SJCRH30 (cell line): ENCODE measurements around the gene MCOLN2. TPM values are rescaled to one million over a fixed set of nuclear protein-coding genes. Genes with fewer than 3 reads are reported as not detected.

Experiments used
- DNase-seq, 2 experiments: peaks; one replicate each; pipeline ENCODE4 v3.0.0-alpha.2; 2015 to 2020
- H3K27ac ChIP-seq: fragments of 250-450 bp; sonication (Bioruptor Pico); 2 replicates; pipeline ENCODE4 v1.5.1; 2020; ENCODE audit warnings: mild to moderate bottlenecking, moderate library complexity
- H3K27me3 ChIP-seq: fragments of 250-450 bp; sonication (Bioruptor Pico); 2 replicates; pipeline ENCODE4 v1.5.1; 2020; ENCODE audit warnings: mild to moderate bottlenecking, moderate library complexity
- H3K36me3 ChIP-seq: fragments of 250-450 bp; sonication (Bioruptor Pico); 2 replicates; pipeline ENCODE4 v1.5.1; 2020; ENCODE audit warnings: mild to moderate bottlenecking, moderate library complexity
- H3K4me1 ChIP-seq: fragments of 250-450 bp; sonication (Bioruptor Pico); 2 replicates; pipeline ENCODE4 v1.5.1; 2020; ENCODE audit warnings: mild to moderate bottlenecking, moderate library complexity
- H3K4me3 ChIP-seq: fragments of 250-450 bp; sonication (Bioruptor Pico); 2 replicates; pipeline ENCODE4 v1.5.1; 2020; ENCODE audit warnings: mild to moderate bottlenecking, moderate library complexity
- H3K9me3 ChIP-seq: fragments of 250-450 bp; sonication (Bioruptor Pico); replicated peaks from 2 replicates; pipeline ENCODE4 v1.5.1; 2020; ENCODE audit warnings: mild to moderate bottlenecking, moderate library complexity
- total RNA-seq: library from RNA; depleted of rRNA; stranded (reverse); fragments of >200 nt; shearing (Covaris generic); gene quantifications from 2 replicates; pipeline ENCODE4 v1.2.3, GENCODE V29; 2014

MCOLN2 gene
- total RNA-seq, 1 experiment from 2014 or later = 1.6 TPM

DNA sequence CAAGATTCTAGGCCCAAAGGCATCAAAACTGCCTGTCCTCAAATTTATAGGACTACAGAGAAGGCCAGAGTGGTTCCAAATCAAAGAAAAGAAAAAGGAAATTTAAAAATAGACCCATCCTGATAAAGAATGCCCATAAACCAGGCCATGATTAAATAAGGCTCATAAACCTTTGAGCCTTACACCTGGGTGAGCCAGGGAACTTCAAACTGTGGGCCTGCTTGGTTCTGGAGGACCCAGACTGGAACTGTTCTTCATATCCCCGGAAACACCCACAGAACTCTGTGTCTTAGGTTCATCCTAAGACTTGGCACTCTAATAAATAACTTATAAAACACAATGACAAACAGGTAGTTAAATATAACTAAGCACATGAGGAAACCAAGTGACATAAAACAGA lies 28.8 kb downstream of the MCOLN2 start:
- no peak overlapping the region for H3K27ac ChIP-seq
- H3K4me3 ChIP-seq = no peak overlapping the region
- DNase-seq = no peak
- no peaks in the 10 kb centered on the region for H3K27me3 ChIP-seq
- no peaks in the 10 kb centered on the region for H3K9me3 ChIP-seq
- no peaks in the 10 kb centered on the region for H3K36me3 ChIP-seq
- no peaks in the 10 kb centered on the region for H3K4me1 ChIP-seq

DNA sequence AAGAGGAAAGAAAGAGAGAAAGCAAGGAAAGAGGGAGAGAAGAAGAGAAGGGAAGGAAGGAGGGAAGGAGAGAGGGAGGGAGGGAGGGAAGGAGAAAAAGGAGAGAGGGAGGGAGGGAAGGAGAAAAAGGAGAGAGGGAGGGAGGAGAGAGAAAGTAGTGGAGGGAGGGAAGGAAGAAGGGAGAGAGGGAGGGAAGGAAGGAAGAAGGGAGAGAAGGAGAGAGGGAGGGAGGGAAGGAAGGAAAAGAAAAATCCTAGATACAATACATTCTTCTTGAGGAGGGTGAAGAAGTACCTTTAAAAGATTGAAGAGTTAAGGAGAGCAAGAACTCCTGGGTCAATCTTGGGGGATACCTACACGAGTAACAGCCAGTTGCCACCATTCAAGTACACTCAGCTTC lies 29.2 kb downstream of the MCOLN2 start:
- no peaks in the 10 kb centered on the region for H3K4me1 ChIP-seq
- H3K27ac ChIP-seq = no peak overlapping the region
- no peak overlapping the region for H3K4me3 ChIP-seq
- no peak for DNase-seq
- H3K27me3 ChIP-seq = no peaks in the 10 kb centered on the region
- H3K36me3 ChIP-seq = no peaks in the 10 kb centered on the region
- H3K9me3 ChIP-seq = no peaks in the 10 kb centered on the region

DNA sequence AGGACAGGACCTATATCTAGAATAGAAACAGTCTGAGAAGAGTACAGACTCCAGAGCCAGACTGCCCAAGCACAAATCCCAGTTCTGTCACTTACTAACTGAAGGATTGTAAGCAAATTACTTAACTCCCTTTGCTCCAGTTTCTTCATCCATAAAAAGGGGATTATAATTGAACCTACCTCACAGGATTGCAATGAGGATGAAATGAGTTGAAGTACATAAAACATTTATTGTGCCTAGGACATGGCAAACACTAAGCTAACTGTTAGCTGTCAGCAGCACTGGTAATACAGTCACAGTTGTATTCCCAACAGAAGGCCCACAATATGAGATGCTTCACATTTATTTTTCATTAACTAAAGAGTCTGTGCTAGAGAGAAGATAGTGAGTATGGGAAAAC lies 33.9 kb downstream of the MCOLN2 start:
- Histone ChIP-seq H3K4me1 (no peaks in the 10 kb centered on the region), H3K27me3 (0 out of 2 replicates have a peak, but pooled peaks cover 2% of the 10 kb centered on the region), H3K4me3 (no peak overlapping the region), H3K36me3 (no peaks in the 10 kb centered on the region), H3K9me3 (no peaks in the 10 kb centered on the region), H3K27ac (no peak overlapping the region)
- DNase-seq = no peak

DNA sequence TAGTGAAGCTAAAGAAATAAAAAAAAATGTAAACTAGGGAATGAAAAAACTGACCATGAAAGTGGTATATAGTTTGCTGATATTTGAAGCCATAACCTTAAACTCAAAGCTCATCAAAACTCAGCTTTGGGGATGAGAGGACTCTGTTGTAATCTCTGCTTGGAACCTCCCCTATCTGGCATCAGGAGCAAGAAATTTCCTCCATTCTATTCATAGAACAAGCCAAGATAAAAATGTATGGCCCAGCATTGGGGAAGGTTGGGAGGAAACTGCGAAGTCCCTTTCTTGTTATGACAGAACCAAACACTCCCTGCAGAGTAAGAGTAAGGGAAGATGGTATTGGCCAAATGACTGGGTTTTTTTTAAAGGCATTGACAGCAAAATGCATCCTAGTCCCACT lies 35.6 kb downstream of the MCOLN2 start:
- Histone ChIP-seq H3K36me3 (no peaks in the 10 kb centered on the region), H3K27me3 (0 out of 2 replicates have a peak, but pooled peaks cover 2% of the 10 kb centered on the region), H3K9me3 (no peaks in the 10 kb centered on the region), H3K4me3 (no peak overlapping the region), H3K4me1 (no peaks in the 10 kb centered on the region), H3K27ac (no peak overlapping the region)
- DNase-seq = no peak

DNA sequence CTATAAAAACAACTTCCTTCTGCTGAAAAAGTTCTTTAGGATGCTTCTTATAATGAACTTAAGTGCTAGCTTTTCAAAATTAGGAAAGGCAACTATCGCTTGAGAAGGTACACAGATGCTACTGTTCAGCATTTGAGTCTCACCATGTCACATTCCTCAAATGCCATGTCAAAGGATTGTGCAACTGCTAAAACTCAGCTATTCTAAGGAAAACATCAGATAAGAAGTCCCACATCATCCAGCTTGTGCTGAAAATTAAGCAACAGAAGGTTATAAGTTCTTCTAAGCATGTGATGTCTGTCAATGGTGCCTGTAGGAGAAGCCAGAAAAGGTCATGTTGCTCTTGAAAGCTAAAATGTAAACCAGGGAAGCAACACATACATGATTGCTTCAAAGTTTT lies 36.5 kb downstream of the MCOLN2 start:
- DNase-seq = no peak
- Histone ChIP-seq H3K36me3 (no peaks in the 10 kb centered on the region), H3K9me3 (no peaks in the 10 kb centered on the region), H3K27me3 (0 out of 2 replicates have a peak, but pooled peaks cover 2% of the 10 kb centered on the region), H3K4me3 (no peak overlapping the region), H3K4me1 (no peaks in the 10 kb centered on the region), H3K27ac (no peak overlapping the region)

DNA sequence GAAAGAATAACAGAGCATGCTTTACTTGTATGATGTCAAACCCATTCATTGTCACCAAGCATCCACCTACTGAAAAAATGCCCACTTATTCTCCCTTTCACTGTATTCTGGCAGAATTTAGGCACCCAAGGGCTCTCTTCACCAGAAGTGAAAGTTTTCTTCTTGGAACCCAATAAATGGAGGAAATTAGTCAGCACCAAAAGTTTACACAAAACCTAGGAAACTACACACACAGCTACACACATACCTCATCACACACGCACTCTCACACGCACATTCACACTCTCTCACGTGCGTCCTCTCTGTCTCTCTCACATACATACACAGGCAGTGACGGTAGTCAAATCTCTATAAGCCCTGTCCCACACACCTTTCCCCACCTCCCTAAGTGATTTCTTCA lies 37.6 kb downstream of the MCOLN2 start:
- 0 out of 2 replicates have a peak, but pooled peaks cover 2% of the 10 kb centered on the region for H3K27me3 ChIP-seq
- H3K36me3 ChIP-seq = no peaks in the 10 kb centered on the region
- DNase-seq = no peak
- H3K27ac ChIP-seq = no peak overlapping the region
- no peaks in the 10 kb centered on the region for H3K9me3 ChIP-seq
- no peak overlapping the region for H3K4me3 ChIP-seq
- H3K4me1 ChIP-seq = no peaks in the 10 kb centered on the region

DNA sequence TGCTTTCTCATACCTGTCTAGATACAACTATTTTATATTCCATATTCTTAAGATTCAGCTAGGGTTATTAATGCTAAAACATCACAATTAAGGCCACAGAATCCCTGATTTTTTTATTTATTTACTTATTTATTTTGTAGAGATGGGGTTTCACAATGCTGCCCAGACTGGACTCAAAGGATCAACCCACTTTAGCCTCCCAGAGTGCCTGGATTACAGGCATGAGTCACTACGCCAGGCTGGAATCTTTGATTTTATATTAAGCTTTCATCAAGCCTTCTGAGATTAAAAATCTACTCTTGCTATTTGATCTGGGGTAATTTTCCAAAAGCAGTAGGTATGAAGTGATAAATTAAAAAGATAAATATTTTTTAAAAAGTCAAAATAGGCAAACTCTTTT lies 38.9 kb downstream of the MCOLN2 start:
- Histone ChIP-seq H3K9me3 (no peaks in the 10 kb centered on the region), H3K27me3 (0 out of 2 replicates have a peak, but pooled peaks cover 2% of the 10 kb centered on the region), H3K4me1 (no peaks in the 10 kb centered on the region), H3K36me3 (no peaks in the 10 kb centered on the region), H3K27ac (no peak overlapping the region), H3K4me3 (no peak overlapping the region)
- DNase-seq = no peak

DNA sequence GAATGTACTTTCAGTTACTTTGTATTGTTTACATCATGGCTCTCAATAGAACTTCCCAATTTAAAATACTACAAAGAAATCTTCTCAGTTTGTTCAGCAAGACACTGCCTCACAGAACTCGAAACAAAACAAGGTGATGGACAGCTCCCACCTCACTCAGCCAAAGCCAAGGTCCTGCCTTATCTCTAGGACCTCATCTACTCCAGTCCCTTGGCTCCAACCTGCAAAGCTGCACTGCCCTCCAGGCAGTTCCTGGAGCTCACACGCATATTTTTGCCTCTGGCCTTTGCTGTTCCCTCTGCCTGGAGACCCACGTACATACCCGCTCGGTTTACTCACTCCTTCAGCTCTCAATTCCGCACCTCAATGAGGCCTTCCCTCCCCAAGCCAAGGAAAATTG lies 40.3 kb downstream of the MCOLN2 start:
- no peak overlapping the region for H3K4me3 ChIP-seq
- DNase-seq = no peak
- H3K27me3 ChIP-seq = 0 out of 2 replicates have a peak, but pooled peaks cover 2% of the 10 kb centered on the region
- no peaks in the 10 kb centered on the region for H3K36me3 ChIP-seq
- H3K4me1 ChIP-seq = no peaks in the 10 kb centered on the region
- no peaks in the 10 kb centered on the region for H3K9me3 ChIP-seq
- H3K27ac ChIP-seq = no peak overlapping the region

DNA sequence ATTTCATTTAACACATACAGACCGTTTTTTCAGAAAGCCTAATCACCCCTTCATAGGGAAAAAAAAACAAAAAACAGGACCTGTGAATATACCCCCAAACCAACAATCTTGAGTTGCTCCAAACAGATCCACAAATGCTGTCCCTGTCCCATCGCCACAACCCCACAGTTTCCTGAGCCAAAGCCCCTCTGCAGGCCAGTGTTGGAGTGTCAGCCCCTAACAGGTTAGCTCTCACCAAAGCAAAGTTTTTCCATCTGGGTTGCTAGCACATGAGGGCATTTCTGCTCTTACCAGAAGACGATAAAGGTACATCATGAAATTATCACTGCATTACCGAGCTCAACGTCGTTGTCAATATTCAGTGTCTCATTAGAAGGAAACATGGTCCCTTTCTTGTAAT lies 40.8 kb downstream of the MCOLN2 start:
- no peak for DNase-seq
- Histone ChIP-seq H3K27me3 (0 out of 2 replicates have a peak, but pooled peaks cover 2% of the 10 kb centered on the region), H3K9me3 (no peaks in the 10 kb centered on the region), H3K4me3 (no peak overlapping the region), H3K4me1 (no peaks in the 10 kb centered on the region), H3K27ac (no peak overlapping the region), H3K36me3 (no peaks in the 10 kb centered on the region)

DNA sequence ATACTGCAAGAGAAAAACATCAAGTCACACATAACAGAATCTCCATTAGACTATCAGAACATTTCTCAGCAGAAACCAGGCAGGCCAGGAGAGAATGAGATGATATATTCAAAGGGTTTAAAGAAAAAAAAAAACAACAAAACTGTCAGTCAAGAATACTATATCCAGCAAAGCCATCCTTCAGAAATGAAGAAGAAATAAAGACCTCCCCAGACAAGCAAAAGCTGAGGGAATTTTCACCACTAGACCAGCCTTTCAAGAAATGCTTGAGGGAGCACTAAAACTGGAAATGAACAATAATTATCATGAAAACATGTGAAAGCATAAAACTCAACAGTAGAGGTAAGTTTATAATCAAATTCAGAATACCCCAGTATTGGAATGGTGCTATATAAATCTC lies 47.2 kb downstream of the MCOLN2 start:
- no peak for DNase-seq
- no peaks in the 10 kb centered on the region for H3K4me1 ChIP-seq
- 0 out of 2 replicates have a peak, but pooled peaks cover 2% of the 10 kb centered on the region for H3K9me3 ChIP-seq
- H3K27me3 ChIP-seq = no peaks in the 10 kb centered on the region
- no peak overlapping the region for H3K4me3 ChIP-seq
- H3K36me3 ChIP-seq = no peaks in the 10 kb centered on the region
- H3K27ac ChIP-seq = no peak overlapping the region

DNA sequence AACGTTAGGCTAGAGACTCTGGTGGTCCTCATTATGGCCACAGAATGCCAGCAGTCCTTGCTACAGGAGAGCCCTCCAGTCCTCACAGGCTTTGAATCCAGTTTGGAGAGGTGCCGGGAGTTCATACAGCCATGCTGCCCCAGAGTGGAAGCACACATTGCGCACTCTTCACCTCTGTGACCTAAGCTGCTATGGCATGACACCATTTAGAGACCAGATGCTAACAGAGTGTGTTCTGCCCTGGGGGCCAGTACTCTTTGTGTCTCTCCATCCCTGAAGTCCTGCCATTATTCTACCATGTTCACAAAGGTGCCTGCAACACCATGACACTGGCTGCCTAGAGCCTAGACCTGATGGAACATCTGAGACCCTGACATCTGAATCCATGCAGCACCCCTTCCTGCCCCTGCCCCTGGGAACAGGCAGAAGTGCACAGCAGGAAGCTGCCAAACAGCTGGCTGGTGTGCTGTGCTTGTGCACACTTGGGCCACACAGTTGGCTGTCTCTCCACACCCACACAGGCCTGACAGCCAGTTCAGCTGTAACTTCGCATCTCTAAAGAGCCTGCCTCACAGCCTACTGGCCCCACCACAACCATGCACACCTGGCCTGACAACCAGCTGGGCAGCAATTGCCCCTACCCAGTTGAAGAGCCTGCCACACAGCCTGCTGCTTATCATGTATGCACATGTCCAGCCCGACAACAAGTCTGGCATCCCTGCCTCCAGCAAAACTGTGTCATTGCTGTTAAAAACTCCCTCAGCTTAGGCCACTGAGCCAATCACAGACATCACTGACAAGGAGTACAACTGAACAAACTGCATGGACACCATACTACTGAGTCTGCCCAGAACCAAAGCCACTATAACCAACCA lies 49.1 kb downstream of the MCOLN2 start:
- Histone ChIP-seq H3K36me3 (no peaks in the 10 kb centered on the region), H3K9me3 (0 out of 2 replicates have a peak, but pooled peaks cover 2% of the 10 kb centered on the region), H3K27ac (no peak overlapping the region), H3K27me3 (no peaks in the 10 kb centered on the region; the same call in 1 of the 2 replicates), H3K4me1 (no peaks in the 10 kb centered on the region), H3K4me3 (no peak overlapping the region)
- DNase-seq = no peak

DNA sequence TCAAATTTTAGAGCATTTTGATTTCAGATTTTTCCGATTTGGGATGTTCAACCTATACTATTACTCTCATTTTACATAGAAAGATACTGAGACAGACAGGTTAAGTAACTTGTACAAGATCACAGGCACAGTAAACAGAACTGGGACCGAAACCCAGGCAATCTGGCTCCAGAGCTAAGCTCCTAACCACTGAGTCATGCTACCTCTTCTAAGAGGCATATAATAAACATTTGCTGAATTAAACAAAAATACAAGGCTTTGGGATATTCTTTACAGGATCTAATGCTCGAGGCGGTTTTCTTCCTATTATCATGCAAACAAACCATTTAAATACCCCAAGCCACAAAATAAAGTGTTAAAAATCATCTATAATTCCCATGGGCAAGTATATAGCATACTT lies 50.3 kb downstream of the MCOLN2 start:
- Histone ChIP-seq H3K27ac (no peak overlapping the region), H3K4me3 (no peak overlapping the region), H3K27me3 (no peaks in the 10 kb centered on the region; the same call in 1 of the 2 replicates), H3K36me3 (no peaks in the 10 kb centered on the region), H3K4me1 (no peaks in the 10 kb centered on the region), H3K9me3 (0 out of 2 replicates have a peak, but pooled peaks cover 2% of the 10 kb centered on the region)
- no peak for DNase-seq

DNA sequence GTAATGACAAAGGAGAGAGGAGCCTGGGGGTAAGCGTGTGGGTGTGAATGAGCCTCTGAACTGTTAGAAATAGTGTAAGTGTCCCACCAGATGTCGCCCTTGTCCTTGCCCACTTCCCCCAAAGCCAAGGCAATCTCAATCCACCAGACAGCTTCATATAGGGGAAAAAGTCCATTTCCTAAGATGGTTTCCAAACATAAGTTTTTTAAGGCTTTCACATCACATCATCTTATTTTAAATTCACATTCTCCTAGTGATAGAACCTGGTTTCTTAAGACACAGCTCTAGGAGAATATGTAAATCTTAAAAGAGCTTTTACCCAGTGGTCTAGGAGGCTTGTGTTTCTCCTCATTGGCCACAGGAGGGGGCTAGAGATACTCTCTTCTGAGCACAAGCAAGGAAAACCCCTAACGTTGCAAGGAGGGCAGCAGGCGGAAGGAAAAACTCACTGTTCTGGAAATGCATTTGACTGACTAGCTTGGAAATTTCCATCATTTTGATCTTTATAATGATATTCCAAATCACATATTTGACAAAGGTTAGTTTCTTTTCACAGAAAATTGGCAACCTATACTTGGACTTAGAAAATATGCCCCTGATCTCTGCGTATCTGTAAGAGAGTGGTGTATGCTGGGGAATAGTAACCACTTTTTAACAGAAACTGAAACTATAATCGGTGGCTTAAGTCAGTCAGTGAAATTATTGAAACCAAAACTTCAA lies 52.0 kb downstream of the MCOLN2 start:
- H3K27me3 ChIP-seq = no peaks in the 10 kb centered on the region; the same call in 1 of the 2 replicates
- DNase-seq = peak; percentile 69 to 92
- H3K4me3 ChIP-seq = peak overlapping the region; percentile 40
- H3K36me3 ChIP-seq = no peaks in the 10 kb centered on the region
- no peak overlapping the region for H3K27ac ChIP-seq
- H3K9me3 ChIP-seq = 0 out of 2 replicates have a peak, but pooled peaks cover 2% of the 10 kb centered on the region
- H3K4me1 ChIP-seq = no peaks in the 10 kb centered on the region

DNA sequence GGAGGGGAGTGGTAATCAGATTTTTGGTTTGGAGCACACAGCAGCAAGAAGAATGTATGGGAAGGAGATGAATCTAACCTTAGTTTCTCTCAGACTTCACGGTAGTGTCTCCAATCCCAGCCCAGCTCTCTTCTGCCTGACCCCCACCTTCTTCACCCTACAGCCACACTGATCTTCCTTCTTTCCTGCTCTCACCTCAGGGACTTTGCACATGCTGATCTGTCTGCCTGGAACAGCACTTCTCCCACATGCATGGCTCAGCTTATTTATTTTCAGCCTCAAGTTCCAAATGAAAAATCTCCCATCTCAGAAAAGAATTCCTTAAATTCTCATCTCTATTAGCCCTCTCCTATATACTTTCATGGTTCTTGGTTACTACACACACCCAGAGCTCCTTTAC lies 55.1 kb downstream of the MCOLN2 start:
- H3K4me3 ChIP-seq = no peak overlapping the region
- no peak overlapping the region for H3K27ac ChIP-seq
- no peaks in the 10 kb centered on the region for H3K4me1 ChIP-seq
- H3K27me3 ChIP-seq = no peaks in the 10 kb centered on the region; the same call in 1 of the 2 replicates
- 0 out of 2 replicates have a peak, but pooled peaks cover 1% of the 10 kb centered on the region for H3K9me3 ChIP-seq
- H3K36me3 ChIP-seq = no peaks in the 10 kb centered on the region
- DNase-seq = no peak

DNA sequence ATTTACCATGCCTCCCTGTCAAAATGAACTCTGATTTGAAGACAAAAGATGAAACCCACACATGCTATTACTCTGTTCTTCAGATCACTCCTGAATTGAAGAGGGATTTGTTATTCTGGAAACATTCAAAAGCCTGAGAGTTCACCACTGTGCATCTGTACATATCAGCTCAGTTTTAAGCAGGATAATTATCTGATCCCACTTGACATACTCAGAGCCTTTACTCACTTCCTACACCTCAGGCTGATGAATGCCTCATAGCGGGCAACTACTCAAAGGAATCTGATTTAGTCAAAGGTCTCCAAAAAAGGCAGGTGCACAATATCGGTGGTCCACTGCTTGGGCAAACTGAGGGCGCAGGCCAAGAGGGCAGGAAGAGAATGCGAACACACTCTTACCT lies 56.4 kb downstream of the MCOLN2 start:
- Histone ChIP-seq H3K36me3 (no peaks in the 10 kb centered on the region), H3K4me3 (no peak overlapping the region), H3K27me3 (no peaks in the 10 kb centered on the region; the same call in 1 of the 2 replicates), H3K4me1 (no peaks in the 10 kb centered on the region), H3K9me3 (no peaks in the 10 kb centered on the region), H3K27ac (no peak overlapping the region)
- DNase-seq = no peak
